T-helper 1 cell treated with Interleukin-12 subunit alpha and Interleukin-12 subunit beta and Interleukin-4 antibody, amounts not matched to agents 30 μg/mL and 1 μg/mL, for 36 hours (primary cell): Measurements from ENCODE around the gene PRSS22.

Experiments used
- H3K27ac Mint-ChIP-seq: one replicate; pipeline ENCODE4 v1.8.0; 2021; ENCODE audit warnings: mild to moderate bottlenecking, mixed read lengths
- H3K27me3 Mint-ChIP-seq: one replicate; pipeline ENCODE4 v1.8.0; 2021; ENCODE audit warnings: low read depth, mixed read lengths
- H3K36me3 Mint-ChIP-seq: one replicate; pipeline ENCODE4 v1.8.0; 2021; ENCODE audit warnings: low read depth, mixed read lengths
- H3K4me1 Mint-ChIP-seq: one replicate; pipeline ENCODE4 v1.8.0; 2021; ENCODE audit warnings: low read depth, mixed read lengths
- H3K4me3 Mint-ChIP-seq: one replicate; pipeline ENCODE4 v1.8.0; 2021; ENCODE audit warnings: mild to moderate bottlenecking, moderate library complexity, mixed read lengths
- H3K9me3 Mint-ChIP-seq: one replicate; pipeline ENCODE4 v1.8.0; 2021; ENCODE audit warnings: mixed read lengths

The PRSS22 gene

GRCh38 chr16:2830355-2830695, 27.6 kb downstream of the PRSS22 start:
- peaks cover 2% of the 10 kb centered on the region for H3K36me3 Mint-ChIP-seq
- H3K27me3 Mint-ChIP-seq, result no peaks in the 10 kb centered on the region
- peak overlapping the region; percentile 73 for H3K27ac Mint-ChIP-seq
- H3K9me3 Mint-ChIP-seq, result peaks cover 5% of the 10 kb centered on the region
- peaks cover 2% of the 10 kb centered on the region for H3K4me1 Mint-ChIP-seq
- peak overlapping the region; percentile 46 for H3K4me3 Mint-ChIP-seq

- Mint-ChIP-seq H3K4me3 (peak within 1 kb of the TSS; percentile 46), H3K9me3 (peaks cover 5% of the 10 kb centered on the region), H3K4me1 (peaks cover 2% of the 10 kb centered on the region), H3K27me3 (no peaks in the 10 kb centered on the region), H3K27ac (peak within 1 kb of the TSS; percentile 73), H3K36me3 (peaks cover 2% of the 10 kb centered on the region)
These were observed 28.2 kb downstream of the PRSS22 start, which contains the start of gene ZG16B for GRCh38 chr16:2829501-2830354. Gene ZG16B (plus strand): TSS chr16:2830303. CDS start chr16:2830442, 139 bp downstream.

- Mint-ChIP-seq H3K27me3 (no peaks in the 10 kb centered on the region), H3K36me3 (peaks cover 2% of the 10 kb centered on the region), H3K4me3 (no peak overlapping the region), H3K27ac (no peak overlapping the region), H3K9me3 (peaks cover 5% of the 10 kb centered on the region), H3K4me1 (peaks cover 2% of the 10 kb centered on the region)
These were observed 29.0 kb downstream of the PRSS22 start for GRCh38 chr16:2828876-2829430.

GRCh38 chr16:2828521-2828840, 29.5 kb downstream of the PRSS22 start:
- H3K4me1 Mint-ChIP-seq, result peaks cover 2% of the 10 kb centered on the region
- H3K27me3 Mint-ChIP-seq, result no peaks in the 10 kb centered on the region
- peaks cover 5% of the 10 kb centered on the region for H3K9me3 Mint-ChIP-seq
- H3K36me3 Mint-ChIP-seq, result peaks cover 2% of the 10 kb centered on the region
- H3K4me3 Mint-ChIP-seq, result no peak overlapping the region
- H3K27ac Mint-ChIP-seq, result no peak overlapping the region

GRCh38 chr16:2827831-2828520, 30.0 kb downstream of the PRSS22 start:
- H3K4me3 Mint-ChIP-seq, result no peak overlapping the region
- H3K27me3 Mint-ChIP-seq, result peaks cover 4% of the 10 kb centered on the region
- H3K4me1 Mint-ChIP-seq, result peaks cover 2% of the 10 kb centered on the region
- no peak overlapping the region for H3K27ac Mint-ChIP-seq
- H3K36me3 Mint-ChIP-seq, result peaks cover 2% of the 10 kb centered on the region
- peaks cover 5% of the 10 kb centered on the region for H3K9me3 Mint-ChIP-seq

- Mint-ChIP-seq H3K4me1 (peaks cover 2% of the 10 kb centered on the region), H3K4me3 (no peak overlapping the region), H3K36me3 (peaks cover 2% of the 10 kb centered on the region), H3K27me3 (peaks cover 4% of the 10 kb centered on the region), H3K9me3 (no peaks in the 10 kb centered on the region), H3K27ac (no peak overlapping the region)
These were observed 30.6 kb downstream of the PRSS22 start for GRCh38 chr16:2827374-2827791.

GRCh38 chr16:2826591-2827373, 31.2 kb downstream of the PRSS22 start:
- Mint-ChIP-seq H3K27me3 (peaks cover 4% of the 10 kb centered on the region), H3K27ac (no peak overlapping the region), H3K4me3 (no peak overlapping the region), H3K36me3 (peaks cover 2% of the 10 kb centered on the region), H3K9me3 (no peaks in the 10 kb centered on the region), H3K4me1 (peaks cover 2% of the 10 kb centered on the region)

- Mint-ChIP-seq H3K27ac (no peak overlapping the region), H3K4me1 (peaks cover 2% of the 10 kb centered on the region), H3K27me3 (peaks cover 4% of the 10 kb centered on the region), H3K4me3 (no peak overlapping the region), H3K9me3 (no peaks in the 10 kb centered on the region), H3K36me3 (no peaks in the 10 kb centered on the region)
These were observed 32.1 kb downstream of the PRSS22 start for GRCh38 chr16:2825906-2826305.

GRCh38 chr16:2825049-2825742, 32.8 kb downstream of the PRSS22 start:
- Mint-ChIP-seq H3K27ac (no peak overlapping the region), H3K27me3 (peaks cover 4% of the 10 kb centered on the region), H3K4me1 (peaks cover 2% of the 10 kb centered on the region), H3K9me3 (no peaks in the 10 kb centered on the region), H3K4me3 (no peak overlapping the region), H3K36me3 (no peaks in the 10 kb centered on the region)

- Mint-ChIP-seq H3K9me3 (no peaks in the 10 kb centered on the region), H3K27me3 (peaks cover 4% of the 10 kb centered on the region), H3K4me1 (no peaks in the 10 kb centered on the region), H3K27ac (no peak overlapping the region), H3K4me3 (no peak overlapping the region), H3K36me3 (no peaks in the 10 kb centered on the region)
These were observed 33.3 kb downstream of the PRSS22 start for GRCh38 chr16:2824626-2825025.

GRCh38 chr16:2822496-2822895, 35.5 kb downstream of the PRSS22 start:
- Mint-ChIP-seq H3K27ac (no peak overlapping the region), H3K4me1 (no peaks in the 10 kb centered on the region), H3K27me3 (peaks cover 4% of the 10 kb centered on the region), H3K4me3 (no peak overlapping the region), H3K36me3 (no peaks in the 10 kb centered on the region), H3K9me3 (no peaks in the 10 kb centered on the region)

GRCh38 chr16:2822158-2822495, 35.8 kb downstream of the PRSS22 start:
- H3K27me3 Mint-ChIP-seq, result peaks cover 4% of the 10 kb centered on the region

GRCh38 chr16:2821487-2822157, 36.3 kb downstream of the PRSS22 start:
- no peak overlapping the region for H3K27ac Mint-ChIP-seq
- no peaks in the 10 kb centered on the region for H3K36me3 Mint-ChIP-seq
- H3K27me3 Mint-ChIP-seq, result peaks cover 4% of the 10 kb centered on the region
- no peaks in the 10 kb centered on the region for H3K4me1 Mint-ChIP-seq
- no peak overlapping the region for H3K4me3 Mint-ChIP-seq
- H3K9me3 Mint-ChIP-seq, result no peaks in the 10 kb centered on the region

More at GRCh38 chr16:2822158-2822495, 35.8 kb downstream of the PRSS22 start:
- no peaks in the 10 kb centered on the region for H3K9me3 Mint-ChIP-seq
- H3K4me3 Mint-ChIP-seq, result no peak overlapping the region
- H3K36me3 Mint-ChIP-seq, result no peaks in the 10 kb centered on the region
- no peaks in the 10 kb centered on the region for H3K4me1 Mint-ChIP-seq
- no peak overlapping the region for H3K27ac Mint-ChIP-seq
